PC-3 (cell line): ENCODE data around the gene ABLIM3.

Experiments used
- CTCF ChIP-seq: fragments of 300-600 bp; sonication (generic); conservative IDR thresholded peaks from 2 replicates; pipeline ENCODE4 v1.5.1; 2017; ENCODE audit warnings: antibody characterized with exemption, low read depth, mild to moderate bottlenecking, low read length
- EZH2 ChIP-seq: fragments of 300-600 bp; sonication (generic); IDR thresholded peaks from one replicate; pipeline ENCODE4 v1.6.1; 2017; ENCODE audit warnings: antibody characterized with exemption, mild to moderate bottlenecking, low read length; ENCODE audit not compliant: unreplicated experiment
- EZH2phosphoT487 ChIP-seq: fragments of 300-600 bp; sonication (generic); IDR thresholded peaks from 2 replicates; pipeline ENCODE4 v1.6.1; 2018; ENCODE audit warnings: mild to moderate bottlenecking, antibody characterized with exemption, low read length, borderline replicate concordance

- TF ChIP-seq CTCF (no peak), EZH2phosphoT487 (no peak), EZH2 (no peak)
These were observed 6.4 kb upstream of the ABLIM3 start for GRCh38 chr5:149134778-149135500.
